Measurements from ENCODE around the gene MMP23B. TPM values are rescaled to one million over a fixed set of nuclear protein-coding genes. Genes with fewer than 3 reads are reported as not detected.
"Not testable (repeated sequence)": the region's sequence is repeated elsewhere in the genome, so short reads cannot be mapped to it uniquely, and the experiment has no call there.

MMP23B gene
- total RNA-seq, 1 donor = 1.3 TPM

DNA sequence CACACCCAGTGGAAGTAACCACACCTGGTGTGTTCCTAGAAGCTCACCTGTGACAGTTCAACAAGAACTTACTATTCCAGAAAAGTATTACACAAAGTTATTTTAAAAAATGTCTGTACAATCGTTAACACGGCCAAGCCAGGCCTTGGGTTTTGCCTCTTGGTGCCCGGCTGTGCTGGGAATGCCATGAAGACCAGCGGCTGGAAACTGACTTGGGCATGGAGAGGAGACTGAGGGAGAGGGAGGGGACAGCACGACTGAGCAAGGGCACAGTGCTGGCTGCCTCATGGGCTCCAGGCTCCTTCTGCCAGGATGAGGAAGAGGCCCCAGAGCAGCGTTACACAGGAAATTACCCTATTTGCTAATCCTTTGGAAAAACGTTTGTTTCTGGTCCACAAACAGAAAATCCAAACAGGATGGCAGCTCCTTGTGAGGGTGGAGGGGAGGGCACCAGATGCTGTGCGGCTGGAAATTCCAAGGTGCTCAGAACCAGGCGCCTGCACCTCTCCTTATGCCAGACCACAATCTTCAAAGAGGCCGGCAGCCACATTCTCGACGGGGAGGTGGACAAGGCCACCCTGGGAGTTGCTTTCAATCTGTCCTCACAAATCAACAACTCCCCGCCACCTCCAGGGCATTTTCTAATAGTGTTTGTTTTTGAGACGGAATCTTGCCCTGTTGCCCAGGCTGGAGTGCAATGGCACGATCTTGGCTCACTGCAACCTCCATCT lies 31.0 kb downstream of the MMP23B start:
- H3K9me3 ChIP-seq (ENCODE audit: low read depth, low read length); H3K27me3 ChIP-seq (ENCODE audit: insufficient read depth, low read length); H3K4me1 ChIP-seq (ENCODE audit: insufficient read depth, low read length); H3K4me3 ChIP-seq (ENCODE audit: low read length): not testable (repeated sequence)

DNA sequence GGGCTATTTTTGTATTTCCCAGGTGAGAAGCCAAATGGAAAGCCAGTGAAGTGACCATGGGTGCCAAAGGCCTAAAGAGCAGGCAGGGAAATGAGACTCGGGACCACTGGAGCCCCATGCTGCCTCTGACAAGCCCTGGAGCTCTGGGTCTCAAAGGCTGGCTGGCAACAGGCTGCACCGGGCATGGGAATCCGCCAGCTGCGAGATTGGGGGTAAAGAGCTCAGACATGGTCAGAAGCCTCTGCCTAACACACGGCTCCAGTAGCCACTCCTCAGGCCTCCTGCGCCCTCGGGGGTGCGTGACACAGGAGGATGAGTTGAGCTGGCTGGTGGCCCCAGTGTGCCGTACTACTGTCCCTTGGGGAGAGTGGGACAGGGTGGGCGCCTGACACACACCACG lies 32.3 kb downstream of the MMP23B start:
- not testable (repeated sequence) for H3K4me1 ChIP-seq (ENCODE audit: insufficient read depth, low read length); H3K4me3 ChIP-seq (ENCODE audit: low read length); H3K9me3 ChIP-seq (ENCODE audit: low read depth, low read length); H3K27me3 ChIP-seq (ENCODE audit: insufficient read depth, low read length)

DNA sequence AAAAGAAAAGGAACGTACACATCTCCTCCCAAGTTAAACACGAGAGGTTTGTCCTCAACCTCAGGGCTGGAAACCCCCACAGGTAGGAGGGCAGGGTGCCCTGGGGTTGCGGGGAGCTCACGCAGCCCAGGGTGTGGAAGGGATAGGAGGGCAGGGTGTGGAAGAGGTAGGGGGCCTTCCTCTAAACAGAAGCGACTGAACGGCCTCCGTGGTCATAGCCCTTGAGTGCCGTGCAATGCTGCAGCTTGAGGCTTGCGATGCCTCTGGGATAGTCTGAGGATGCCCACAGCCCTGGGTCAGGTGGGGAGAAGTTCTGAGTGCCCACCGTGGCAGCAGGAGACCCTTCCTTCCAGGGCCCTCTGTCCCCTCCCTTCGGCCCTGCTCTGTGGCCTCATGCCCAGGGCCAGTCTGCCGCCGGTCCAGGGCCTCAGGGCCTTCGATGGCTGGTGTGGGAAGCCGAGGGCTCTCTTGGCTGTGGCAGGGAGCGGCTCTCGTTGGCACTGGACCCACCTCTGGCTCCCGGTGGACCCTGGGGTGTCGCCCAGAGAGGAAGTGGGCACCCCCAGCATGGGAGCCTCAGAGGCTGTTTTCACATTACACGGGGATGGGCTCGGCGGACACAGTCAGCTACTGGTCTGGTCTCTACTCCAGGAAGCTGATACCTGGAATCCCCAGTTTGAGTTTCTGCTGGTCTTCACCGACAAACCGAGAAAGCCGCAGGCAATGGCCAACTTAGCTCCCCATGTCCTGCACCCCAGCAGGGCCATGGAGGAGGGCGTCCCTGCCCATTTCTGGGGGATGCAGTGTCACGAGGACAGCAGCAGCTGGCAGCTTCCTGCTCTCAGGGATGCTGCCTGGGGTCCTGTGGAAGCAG lies 33.2 kb downstream of the MMP23B start:
- Histone ChIP-seq H3K4me1 (ENCODE audit: insufficient read depth, low read length) (peaks cover 7% of the 10 kb centered on the region), H3K9me3 (ENCODE audit: low read depth, low read length) (no peaks in the 10 kb centered on the region), H3K4me3 (ENCODE audit: low read length) (no peak overlapping the region), H3K27me3 (ENCODE audit: insufficient read depth, low read length) (no peaks in the 10 kb centered on the region)

DNA sequence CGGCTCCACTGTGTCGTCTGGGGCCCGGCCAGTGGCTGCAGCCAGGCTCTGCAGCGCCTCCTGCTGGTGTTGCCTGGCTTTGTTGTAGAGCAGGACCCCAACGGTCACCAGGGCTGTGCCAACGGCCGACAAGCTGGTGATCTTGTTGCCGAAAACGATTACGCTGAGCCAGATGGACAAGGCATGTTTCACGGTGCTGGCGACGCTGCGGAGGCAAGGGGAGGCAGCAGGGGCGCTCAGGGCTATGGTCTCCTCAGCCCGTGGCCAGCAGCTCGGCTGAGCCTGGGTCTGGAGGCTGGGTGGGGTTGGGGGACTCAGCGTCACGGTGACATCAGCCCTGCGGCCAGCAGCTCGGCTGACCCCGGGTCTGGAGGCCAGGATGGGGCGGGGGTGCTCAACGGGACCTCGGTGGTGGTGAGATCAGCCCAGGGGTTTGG lies 33.9 kb downstream of the MMP23B start:
- peaks cover 7% of the 10 kb centered on the region for H3K4me1 ChIP-seq (ENCODE audit: insufficient read depth, low read length)
- no peaks in the 10 kb centered on the region for H3K27me3 ChIP-seq (ENCODE audit: insufficient read depth, low read length)
- H3K9me3 ChIP-seq (ENCODE audit: low read depth, low read length) = no peaks in the 10 kb centered on the region
- no peak overlapping the region for H3K4me3 ChIP-seq (ENCODE audit: low read length)

DNA sequence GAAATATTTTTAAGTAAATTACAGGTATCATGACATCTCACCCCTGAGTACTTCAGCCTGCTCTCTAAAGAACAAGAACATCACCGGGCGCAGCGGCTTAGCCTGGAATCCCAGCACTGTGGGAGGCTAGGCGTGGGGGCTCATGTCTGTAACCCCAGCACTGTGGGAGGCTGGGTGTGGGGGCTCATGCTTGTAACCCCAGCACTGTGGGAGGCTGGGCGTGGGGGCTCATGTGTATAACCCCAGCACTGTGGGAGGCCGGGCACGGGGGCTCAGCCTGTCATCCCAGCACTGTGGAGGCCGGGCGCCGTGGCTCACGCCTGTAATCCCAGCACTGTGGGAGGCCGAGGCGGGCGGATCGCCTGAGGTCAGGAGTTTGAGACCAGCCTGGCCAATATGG lies 34.6 kb downstream of the MMP23B start:
- peaks cover 7% of the 10 kb centered on the region for H3K4me1 ChIP-seq (ENCODE audit: insufficient read depth, low read length)
- H3K27me3 ChIP-seq (ENCODE audit: insufficient read depth, low read length) = no peaks in the 10 kb centered on the region
- no peak overlapping the region for H3K4me3 ChIP-seq (ENCODE audit: low read length)
- no peaks in the 10 kb centered on the region for H3K9me3 ChIP-seq (ENCODE audit: low read depth, low read length)

DNA sequence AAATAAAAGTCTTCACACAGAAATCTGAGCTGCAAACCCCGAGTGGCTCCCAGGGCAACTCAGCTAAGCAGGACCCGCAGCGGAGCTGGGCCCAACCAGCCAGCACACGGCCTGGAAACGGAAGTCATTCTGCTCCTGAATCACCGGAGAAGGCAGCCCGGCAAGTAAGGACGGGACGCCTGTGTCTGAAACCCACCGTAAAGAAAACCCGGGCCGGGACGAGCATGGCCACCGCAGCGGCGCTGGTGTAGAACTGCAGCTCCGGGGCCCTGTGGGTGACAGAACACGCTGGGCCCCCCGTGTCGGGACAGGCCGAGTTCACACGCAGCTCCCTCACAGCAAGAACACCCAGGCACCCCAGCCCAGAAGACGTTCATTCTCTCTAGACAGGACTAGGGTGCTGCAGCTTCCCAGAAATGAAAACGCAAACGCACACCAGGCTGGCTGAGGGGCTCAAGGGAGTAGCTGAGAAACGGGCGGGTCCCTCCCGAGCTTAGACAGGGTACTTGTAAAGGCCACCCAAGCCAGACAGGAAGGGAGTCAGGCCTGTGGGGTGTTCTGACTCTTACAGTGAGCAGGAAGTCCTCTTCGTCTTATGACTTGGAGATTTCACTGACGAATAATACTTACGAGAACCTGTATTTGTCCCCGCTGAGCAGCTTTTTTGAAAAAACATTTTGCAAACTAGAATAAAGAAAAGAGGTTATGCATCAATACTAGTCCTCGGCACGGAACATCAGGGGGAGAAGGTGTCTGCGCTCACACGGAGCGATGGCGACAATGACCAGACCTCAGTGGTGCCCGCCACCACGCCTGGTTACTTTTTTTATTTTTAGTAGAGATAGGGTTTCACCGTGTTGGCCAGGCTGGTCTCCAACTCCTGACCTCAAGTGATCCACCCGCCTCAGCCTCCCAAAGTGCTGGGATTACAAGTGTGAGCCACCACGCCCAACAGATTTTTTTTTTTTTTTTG lies 37.8 kb downstream of the MMP23B start:
- Histone ChIP-seq H3K9me3 (ENCODE audit: low read depth, low read length) (no peaks in the 10 kb centered on the region), H3K27me3 (ENCODE audit: insufficient read depth, low read length) (no peaks in the 10 kb centered on the region), H3K4me3 (ENCODE audit: low read length) (no peak overlapping the region), H3K4me1 (ENCODE audit: insufficient read depth, low read length) (no peaks in the 10 kb centered on the region)

DNA sequence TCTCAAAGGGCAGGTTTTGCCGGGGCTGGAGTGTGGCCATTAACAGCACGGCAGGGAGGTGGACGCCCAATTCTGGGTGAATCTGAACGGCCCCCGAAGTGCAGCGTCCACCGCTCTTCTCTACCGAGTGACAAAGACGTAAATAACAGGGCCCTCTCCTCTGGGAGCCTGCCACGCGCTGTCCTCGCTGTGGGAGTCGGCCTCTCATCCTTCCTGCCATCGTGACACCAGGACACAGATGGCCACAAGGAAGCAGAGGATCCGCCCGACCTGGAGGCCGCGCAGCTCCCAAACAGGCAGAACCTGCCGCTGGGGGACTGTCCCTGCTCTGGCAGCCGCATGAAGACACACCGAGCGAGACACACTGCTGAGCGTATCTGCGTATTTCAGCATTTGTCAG lies 38.9 kb downstream of the MMP23B start:
- Histone ChIP-seq H3K9me3 (ENCODE audit: low read depth, low read length) (no peaks in the 10 kb centered on the region), H3K4me1 (ENCODE audit: insufficient read depth, low read length) (no peaks in the 10 kb centered on the region), H3K27me3 (ENCODE audit: insufficient read depth, low read length) (no peaks in the 10 kb centered on the region)

DNA sequence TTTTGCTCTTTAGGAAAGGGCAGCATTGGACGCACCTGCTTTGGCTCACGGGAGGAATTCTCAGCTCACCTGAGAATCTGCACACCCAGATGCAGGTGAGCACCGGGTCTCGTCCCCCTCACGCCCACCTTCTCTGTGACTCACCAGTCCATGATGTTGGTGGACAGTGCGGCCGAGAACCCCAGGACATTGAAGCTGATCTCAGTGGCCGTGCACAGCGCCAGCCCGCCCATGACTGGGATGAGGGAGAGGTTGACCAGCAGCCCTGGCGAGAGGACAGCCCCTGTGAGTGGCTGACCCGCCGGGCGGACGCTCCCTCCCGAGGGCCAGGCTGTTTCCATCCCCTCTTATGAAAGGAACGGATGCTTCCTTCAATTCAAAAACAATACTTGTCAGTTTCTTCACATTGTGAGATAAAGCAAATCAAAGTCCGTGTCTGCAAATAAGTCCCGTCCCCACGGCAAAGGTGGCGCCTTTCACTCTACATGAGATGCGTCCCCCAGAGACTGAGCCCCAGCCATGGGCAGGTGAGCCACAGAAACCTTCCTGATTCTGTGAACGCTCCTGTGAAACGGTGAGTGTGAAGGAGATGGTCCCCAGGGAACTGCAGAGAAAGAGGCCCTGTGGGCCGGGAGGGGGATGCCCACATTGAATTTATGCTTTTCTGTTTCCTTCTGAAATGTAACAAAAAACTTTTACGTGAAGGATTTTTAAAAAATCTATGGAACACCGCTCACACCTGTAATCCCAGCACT lies 39.6 kb downstream of the MMP23B start:
- Histone ChIP-seq H3K4me1 (ENCODE audit: insufficient read depth, low read length) (no peaks in the 10 kb centered on the region), H3K4me3 (ENCODE audit: low read length) (no peak overlapping the region)

More for the DNA sequence above, 38.9 kb downstream of the MMP23B start:
- H3K4me3 ChIP-seq (ENCODE audit: low read length) = no peak overlapping the region

DNA sequence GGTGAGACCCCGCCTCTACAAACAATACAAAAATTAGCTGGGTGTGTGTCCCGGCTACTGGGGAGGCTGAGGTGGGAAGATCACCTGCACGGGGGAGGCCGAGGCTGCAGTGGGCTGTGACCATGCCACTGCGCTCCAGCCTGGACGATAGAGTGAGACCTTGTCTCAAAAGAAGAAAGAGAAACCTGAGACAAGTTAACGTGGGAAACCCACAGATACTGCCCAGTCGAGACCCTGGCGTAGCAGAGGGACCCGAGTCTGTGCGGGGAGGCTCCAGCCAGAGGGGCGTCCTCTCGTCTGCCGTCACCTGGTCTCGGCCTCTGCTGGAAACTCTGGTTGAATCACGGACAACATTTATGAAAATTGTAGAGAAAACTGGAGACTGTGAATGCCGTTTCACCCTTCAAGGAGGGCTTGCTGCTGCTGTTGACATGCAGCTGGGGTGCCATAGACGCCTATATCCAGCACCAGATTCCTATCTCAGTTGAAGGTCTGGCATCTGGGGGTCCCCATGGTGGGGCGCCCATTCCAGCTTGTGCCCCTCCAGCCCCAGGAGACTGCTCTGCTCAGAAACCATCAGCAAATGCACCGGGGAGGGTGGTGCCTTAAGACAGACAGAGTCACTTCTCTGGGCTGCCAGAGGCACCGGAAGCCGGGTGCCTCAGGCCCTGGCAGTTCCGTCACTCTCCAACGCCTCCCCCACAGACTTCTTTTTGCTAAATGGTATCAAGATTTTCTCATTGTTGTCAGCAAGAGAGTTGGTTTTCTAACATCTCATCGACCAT lies 40.4 kb downstream of the MMP23B start:
- H3K4me3 ChIP-seq (ENCODE audit: low read length) = no peak overlapping the region

More for the DNA sequence above, 39.6 kb downstream of the MMP23B start:
- Histone ChIP-seq H3K9me3 (ENCODE audit: low read depth, low read length) (no peaks in the 10 kb centered on the region), H3K27me3 (ENCODE audit: insufficient read depth, low read length) (no peaks in the 10 kb centered on the region)

DNA sequence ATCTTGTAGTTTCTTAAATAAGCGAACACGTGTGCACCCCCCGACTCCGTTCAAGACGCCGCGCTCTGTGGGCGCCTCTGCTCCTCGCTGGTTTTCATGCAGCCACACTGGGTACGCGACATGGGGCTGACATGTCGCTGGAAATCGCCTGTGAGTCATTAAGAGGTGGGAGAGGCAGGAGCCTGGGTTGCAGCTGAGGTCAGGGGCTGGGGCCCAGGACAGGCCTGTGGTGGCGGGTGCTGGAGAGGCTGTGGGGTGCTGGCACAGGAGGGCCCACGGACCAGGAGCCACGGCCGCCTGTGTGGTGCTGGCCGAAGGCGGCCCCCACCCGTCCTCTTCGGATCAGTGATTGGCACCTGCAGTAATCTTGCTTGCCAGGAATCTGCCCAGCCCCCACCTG lies 42.8 kb downstream of the MMP23B start:
- not testable (repeated sequence) for H3K4me3 ChIP-seq (ENCODE audit: low read length); H3K27me3 ChIP-seq (ENCODE audit: insufficient read depth, low read length); H3K9me3 ChIP-seq (ENCODE audit: low read depth, low read length)
- H3K4me1 ChIP-seq (ENCODE audit: insufficient read depth, low read length) = peaks cover 18% of the 10 kb centered on the region

More for the DNA sequence above, 40.4 kb downstream of the MMP23B start:
- Histone ChIP-seq H3K9me3 (ENCODE audit: low read depth, low read length) (no peaks in the 10 kb centered on the region), H3K4me1 (ENCODE audit: insufficient read depth, low read length) (peaks cover 3% of the 10 kb centered on the region), H3K27me3 (ENCODE audit: insufficient read depth, low read length) (no peaks in the 10 kb centered on the region)

DNA sequence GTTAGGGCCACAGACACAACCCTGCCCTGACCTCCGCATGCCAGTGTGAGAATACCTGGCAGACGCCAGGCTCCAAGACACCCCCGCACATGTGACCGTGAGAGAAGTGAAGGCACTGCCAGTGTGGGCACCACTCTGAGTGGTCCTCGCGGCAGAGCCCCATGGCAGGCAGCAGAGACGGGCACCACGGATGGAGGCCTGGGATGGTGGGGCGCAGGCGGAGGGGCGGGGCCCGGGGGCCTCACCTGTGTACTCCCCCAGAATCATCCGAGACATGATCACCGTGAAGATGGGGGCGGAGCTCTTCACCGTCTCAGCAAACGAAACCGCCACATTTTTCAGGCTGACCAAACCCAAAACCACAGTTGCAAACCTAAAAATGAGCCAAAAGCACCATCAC lies 43.2 kb downstream of the MMP23B start:
- not testable (repeated sequence) for H3K4me3 ChIP-seq (ENCODE audit: low read length); H3K9me3 ChIP-seq (ENCODE audit: low read depth, low read length); H3K27me3 ChIP-seq (ENCODE audit: insufficient read depth, low read length)
- peaks cover 18% of the 10 kb centered on the region for H3K4me1 ChIP-seq (ENCODE audit: insufficient read depth, low read length)

DNA sequence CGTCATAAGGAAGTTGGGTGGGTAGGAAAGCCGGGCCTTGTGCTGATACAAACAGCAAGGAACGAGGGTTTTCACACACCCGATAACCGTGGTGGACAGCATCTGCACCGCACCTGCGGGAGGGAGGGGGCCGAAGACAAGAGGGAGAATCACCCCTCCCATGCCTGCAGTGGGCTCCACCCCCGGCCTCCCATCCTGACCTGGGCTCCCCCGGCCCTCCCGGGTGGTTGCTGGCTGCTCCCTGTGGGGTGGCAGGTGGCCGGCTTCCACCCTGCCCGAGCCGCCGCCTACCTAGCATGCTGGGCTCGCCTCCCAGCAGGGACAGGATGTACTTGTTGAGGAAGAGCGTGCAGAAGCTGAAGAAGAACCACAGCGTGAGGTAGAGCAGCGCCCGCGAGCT lies 44.1 kb downstream of the MMP23B start:
- peaks cover 18% of the 10 kb centered on the region for H3K4me1 ChIP-seq (ENCODE audit: insufficient read depth, low read length)
- H3K9me3 ChIP-seq (ENCODE audit: low read depth, low read length); H3K27me3 ChIP-seq (ENCODE audit: insufficient read depth, low read length); H3K4me3 ChIP-seq (ENCODE audit: low read length): not testable (repeated sequence)

DNA sequence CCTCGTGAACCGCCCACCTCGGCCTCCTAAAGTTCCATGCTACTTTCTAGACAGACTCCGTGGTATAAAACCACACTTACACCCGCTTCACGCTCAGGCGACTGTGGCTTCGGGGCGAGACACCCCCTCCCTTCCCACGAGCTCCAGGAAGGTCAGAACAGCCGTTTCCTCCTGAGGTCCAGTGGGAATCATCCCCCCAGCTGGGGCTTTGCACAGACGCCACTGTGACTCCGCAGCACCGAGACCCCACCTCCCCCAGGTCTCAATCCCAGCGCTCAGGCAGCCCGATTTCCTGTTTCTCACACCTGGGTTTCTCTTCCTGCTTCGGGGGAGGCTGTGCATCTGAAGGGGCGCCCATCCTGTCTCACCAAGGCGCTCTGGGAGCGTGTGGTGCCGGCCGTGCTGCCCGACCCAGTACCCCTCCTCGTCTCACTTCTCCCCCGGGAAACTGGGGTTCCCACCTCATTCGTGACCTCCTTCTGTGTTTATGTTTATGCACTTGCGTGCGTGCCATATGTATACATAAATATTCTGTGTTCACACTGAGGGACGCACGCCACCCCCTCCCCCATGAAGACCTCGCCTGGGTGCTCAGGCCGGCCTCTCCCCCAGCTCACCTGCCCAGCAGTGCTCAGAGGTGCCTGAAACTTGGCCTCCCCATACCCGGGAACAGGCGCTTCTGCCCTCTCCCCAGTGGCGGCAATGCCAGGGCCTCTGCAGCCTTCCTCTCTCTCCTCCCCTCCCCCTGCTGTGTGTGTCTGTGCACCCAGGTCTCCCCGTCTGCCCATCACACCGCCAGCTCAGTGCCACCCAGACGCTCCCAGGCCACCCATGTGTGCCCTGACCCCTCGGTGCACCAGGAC lies 46.0 kb downstream of the MMP23B start:
- Histone ChIP-seq H3K9me3 (ENCODE audit: low read depth, low read length) (no peaks in the 10 kb centered on the region), H3K4me3 (ENCODE audit: low read length) (no peak overlapping the region), H3K4me1 (ENCODE audit: insufficient read depth, low read length) (peaks cover 18% of the 10 kb centered on the region), H3K27me3 (ENCODE audit: insufficient read depth, low read length) (no peaks in the 10 kb centered on the region)

Measured in mononuclear cell (primary cell).